Measurements from ENCODE around the gene PDE1C. TPM values are rescaled to one million over a fixed set of nuclear protein-coding genes. Genes with fewer than 3 reads are reported as not detected.

Gene PDE1C
- total RNA-seq: not detected

DNA sequence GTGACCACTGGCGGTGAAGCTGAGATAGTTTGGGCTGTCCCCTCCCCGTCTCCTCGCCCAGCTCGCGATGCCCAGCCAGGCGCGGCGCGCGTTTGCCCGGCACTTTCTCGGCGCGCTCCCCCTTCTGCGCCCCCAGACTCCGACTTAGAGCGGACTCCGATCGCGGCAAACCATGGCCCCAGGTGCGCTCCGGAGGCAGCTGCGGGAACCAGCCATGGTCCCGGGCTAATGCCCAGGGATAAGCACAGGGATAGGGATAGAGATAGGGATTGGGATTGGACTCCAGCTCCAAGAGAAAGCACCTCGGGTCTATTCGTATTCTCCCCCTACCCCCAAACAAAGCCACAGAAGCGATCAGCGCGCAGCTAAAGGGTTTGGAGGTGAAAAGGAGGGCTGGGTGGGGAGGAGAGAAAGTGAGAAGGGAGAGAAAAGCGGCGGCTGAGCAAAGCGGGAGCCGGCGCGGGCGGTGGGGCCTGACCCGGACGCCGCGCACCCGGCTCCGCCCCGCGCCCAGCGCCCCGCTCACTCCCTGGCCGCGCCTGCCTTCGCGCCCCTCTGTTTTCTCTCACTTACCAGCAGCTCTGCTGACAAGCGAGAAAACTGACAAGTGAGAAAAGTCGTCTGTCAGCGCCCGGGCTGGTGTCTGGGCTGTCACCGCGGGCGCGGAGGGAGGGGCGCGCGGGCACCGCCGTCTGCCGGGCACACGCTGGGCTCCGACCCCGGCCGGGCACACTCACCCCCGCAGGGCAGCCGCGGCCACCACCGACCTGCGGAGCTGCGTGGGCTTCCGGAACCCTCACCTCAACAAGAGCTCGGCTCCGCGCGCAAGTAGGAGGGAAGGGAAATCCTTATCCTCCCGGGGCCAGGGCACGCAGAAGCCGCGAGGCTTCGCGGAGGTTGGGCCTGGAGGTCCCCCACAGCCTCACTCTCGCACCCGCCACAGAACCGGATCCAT, at the start of gene PDE1C:
Gene PDE1C, minus strand, starts transcription at position 2 of the 955 bp plus-strand sequence.
- H3K4me3 Mint-ChIP-seq: no peak within 1 kb of the TSS
- H3K4me1 Mint-ChIP-seq (ENCODE audit: low read depth): no peaks in the 10 kb centered on the region
- H3K9me3 Mint-ChIP-seq: no peaks in the 10 kb centered on the region
- ATAC-seq (peak in 1 of 2 donors; percentile 23), DNase-seq (no peak)
- H3K27me3 Mint-ChIP-seq (ENCODE audit: low read depth): peaks cover 22% of the 10 kb centered on the region
- H3K36me3 Mint-ChIP-seq (ENCODE audit: insufficient read depth): no peaks in the 10 kb centered on the region

DNA sequence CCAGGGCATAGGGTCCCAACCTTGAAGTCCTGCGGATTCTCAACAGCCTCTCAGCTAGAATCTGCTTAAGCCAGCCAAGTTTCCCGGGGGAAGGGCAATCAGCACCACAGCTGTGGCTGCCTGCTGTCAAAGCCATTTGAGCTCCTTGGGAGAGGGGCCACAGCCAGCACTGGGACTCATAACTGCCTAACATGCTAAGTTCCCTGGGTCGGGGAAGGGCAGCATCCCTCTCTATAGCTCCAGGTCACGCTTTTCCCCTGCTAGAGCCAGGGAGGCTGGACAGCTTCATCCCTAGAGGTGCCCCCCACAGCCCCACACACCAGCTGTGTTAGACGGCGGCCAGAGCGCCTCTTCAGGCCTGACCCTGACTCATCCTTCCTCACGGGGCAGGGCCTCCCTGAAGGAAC, 49.6 kb upstream of the PDE1C start:
- ATAC-seq (no peak), DNase-seq (no peak)
- no peaks in the 10 kb centered on the region for H3K36me3 Mint-ChIP-seq (ENCODE audit: insufficient read depth)
- H3K4me1 Mint-ChIP-seq (ENCODE audit: low read depth): no peaks in the 10 kb centered on the region
- H3K27me3 Mint-ChIP-seq (ENCODE audit: low read depth): no peaks in the 10 kb centered on the region
- no peak overlapping the region for H3K4me3 Mint-ChIP-seq
- peaks cover 14% of the 10 kb centered on the region for H3K9me3 Mint-ChIP-seq

DNA sequence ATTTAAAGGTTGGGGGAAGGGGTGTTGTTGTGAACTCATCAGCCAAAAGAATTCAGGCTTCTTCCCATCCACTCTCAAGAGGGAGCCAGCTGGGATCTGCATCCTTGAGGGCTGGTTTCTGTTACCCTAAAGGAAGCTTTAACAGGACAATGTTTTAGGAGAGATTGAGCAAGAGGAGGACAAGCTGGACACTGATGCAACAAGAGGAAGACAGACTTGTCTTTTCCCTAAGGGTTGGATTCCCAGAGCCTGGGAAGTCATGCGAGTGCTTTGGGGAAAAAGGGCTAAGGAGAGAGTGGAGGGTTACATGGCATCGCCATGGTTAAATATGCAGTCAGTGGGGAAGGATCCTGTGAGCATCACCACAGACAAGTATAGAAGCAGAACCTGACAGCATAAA, 47.6 kb upstream of the PDE1C start:
- Mint-ChIP-seq H3K36me3 (ENCODE audit: insufficient read depth) (no peaks in the 10 kb centered on the region), H3K4me3 (no peak overlapping the region), H3K27me3 (ENCODE audit: low read depth) (no peaks in the 10 kb centered on the region), H3K4me1 (ENCODE audit: low read depth) (no peaks in the 10 kb centered on the region), H3K9me3 (peaks cover 9% of the 10 kb centered on the region)
- no peak for ATAC-seq
- no peak for DNase-seq

DNA sequence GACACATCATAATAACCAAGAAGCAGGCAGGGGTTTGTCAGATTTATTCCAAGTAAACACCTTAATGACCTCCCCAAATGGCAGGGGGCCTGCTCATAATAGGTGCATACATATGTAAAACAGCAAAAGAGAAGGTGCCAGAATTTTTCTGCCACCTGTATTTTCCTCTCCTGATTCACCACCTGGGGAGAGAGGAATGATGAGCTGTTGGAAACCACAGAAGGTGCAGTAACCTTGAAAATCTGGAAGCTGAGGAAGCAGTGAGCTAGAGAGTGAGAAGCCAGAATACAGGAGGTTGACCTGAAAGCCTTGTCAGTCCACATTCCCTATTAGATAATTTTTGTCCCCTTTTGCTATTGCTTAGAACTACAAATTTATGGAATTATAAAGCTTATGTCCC, 46.2 kb upstream of the PDE1C start:
- Mint-ChIP-seq H3K4me1 (ENCODE audit: low read depth) (no peaks in the 10 kb centered on the region), H3K9me3 (peaks cover 6% of the 10 kb centered on the region), H3K4me3 (no peak overlapping the region), H3K27me3 (ENCODE audit: low read depth) (no peaks in the 10 kb centered on the region), H3K36me3 (ENCODE audit: insufficient read depth) (no peaks in the 10 kb centered on the region)
- DNase-seq: no peak
- no peak for ATAC-seq

DNA sequence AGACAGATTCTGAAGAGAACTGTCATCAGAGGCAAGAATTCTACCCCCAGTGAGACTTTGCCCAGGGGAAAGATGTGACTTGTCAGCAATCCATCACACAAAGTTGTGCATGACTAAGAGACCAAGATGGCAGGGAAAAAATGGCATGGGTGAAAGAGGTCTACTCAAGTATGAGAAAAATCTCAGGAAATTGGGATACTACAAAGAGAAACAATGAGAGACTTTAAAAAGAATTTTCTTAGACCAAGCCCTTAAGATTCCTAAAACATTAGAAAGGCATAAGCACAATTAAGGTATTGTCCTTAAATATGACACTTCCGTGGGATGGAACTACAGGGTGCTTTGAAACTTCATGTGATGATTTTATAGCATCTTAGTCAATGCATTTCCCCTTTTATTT, 45.6 kb upstream of the PDE1C start:
- H3K9me3 Mint-ChIP-seq: peaks cover 12% of the 10 kb centered on the region
- no peak overlapping the region for H3K4me3 Mint-ChIP-seq
- H3K4me1 Mint-ChIP-seq (ENCODE audit: low read depth): no peaks in the 10 kb centered on the region
- no peak for DNase-seq
- no peaks in the 10 kb centered on the region for H3K27me3 Mint-ChIP-seq (ENCODE audit: low read depth)
- no peaks in the 10 kb centered on the region for H3K36me3 Mint-ChIP-seq (ENCODE audit: insufficient read depth)
- no peak for ATAC-seq

DNA sequence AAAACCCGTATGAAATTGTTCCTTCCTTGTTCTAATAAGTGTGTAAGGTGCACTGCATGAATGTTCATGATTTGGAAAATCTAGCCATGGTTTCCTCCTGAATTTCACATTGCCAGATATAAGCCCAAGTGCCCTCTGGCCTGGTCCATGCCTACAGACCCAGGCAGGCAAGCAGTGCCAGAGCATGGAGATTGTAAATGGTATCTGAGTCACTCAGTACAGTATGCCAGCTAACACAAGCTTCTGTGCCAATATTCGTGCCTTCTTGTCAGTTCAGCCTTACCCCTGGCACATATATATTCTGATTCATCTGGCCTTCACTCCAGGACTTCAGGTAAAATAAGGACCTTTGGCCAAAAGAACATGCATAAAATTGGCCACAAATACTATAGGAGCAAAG, 38.4 kb upstream of the PDE1C start:
- DNase-seq: no peak
- Mint-ChIP-seq H3K36me3 (ENCODE audit: insufficient read depth) (no peaks in the 10 kb centered on the region), H3K27me3 (ENCODE audit: low read depth) (no peaks in the 10 kb centered on the region), H3K4me3 (no peak overlapping the region), H3K4me1 (ENCODE audit: low read depth) (no peaks in the 10 kb centered on the region), H3K9me3 (peaks cover 43% of the 10 kb centered on the region)
- no peak for ATAC-seq

DNA sequence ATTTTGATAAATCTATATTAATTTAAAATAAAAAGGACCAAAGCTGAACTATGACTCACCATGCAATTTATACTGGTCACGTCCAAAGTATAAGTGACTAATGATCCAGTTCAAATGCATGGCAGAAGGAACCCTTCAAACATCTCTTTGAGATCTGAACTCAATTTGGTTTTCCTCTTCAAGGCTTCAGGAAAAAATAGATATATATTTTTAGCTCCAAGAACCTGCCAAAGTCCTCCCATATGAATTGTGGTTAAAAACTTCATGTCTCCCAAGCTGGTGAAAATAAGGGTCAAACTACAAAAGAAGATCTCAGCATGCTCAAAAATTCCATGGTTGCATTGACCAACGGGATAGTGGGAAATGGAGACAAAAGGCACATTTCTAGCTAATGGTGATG, 34.6 kb upstream of the PDE1C start:
- H3K4me1 Mint-ChIP-seq (ENCODE audit: low read depth): no peaks in the 10 kb centered on the region
- no peak for DNase-seq
- no peaks in the 10 kb centered on the region for H3K36me3 Mint-ChIP-seq (ENCODE audit: insufficient read depth)

DNA sequence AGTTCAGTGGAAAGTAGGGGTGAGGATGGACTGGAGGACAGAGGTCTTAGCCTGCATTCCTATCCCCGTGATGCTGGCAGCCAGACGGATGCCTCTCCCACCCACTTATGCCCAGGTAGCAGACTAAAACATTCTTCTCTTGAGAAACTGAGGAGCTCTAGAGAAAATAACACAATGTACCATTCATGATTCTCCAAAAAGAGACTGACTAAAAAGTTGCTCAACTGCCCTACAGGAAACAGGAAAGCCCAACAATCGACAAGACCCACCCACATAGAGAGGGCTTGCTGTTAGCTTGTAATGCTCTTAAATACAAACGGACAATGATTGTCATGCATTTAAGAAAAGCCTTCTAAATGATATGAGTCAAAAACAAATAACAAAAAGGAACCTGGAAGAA, 33.2 kb upstream of the PDE1C start:
- ATAC-seq (no peak), DNase-seq (no peak)
- no peak overlapping the region for H3K4me3 Mint-ChIP-seq
- peaks cover 25% of the 10 kb centered on the region for H3K9me3 Mint-ChIP-seq
- H3K36me3 Mint-ChIP-seq (ENCODE audit: insufficient read depth): no peaks in the 10 kb centered on the region
- H3K4me1 Mint-ChIP-seq (ENCODE audit: low read depth): no peaks in the 10 kb centered on the region
- H3K27me3 Mint-ChIP-seq (ENCODE audit: low read depth): no peaks in the 10 kb centered on the region

More for the DNA sequence above, 34.6 kb upstream of the PDE1C start:
- Mint-ChIP-seq H3K9me3 (peaks cover 33% of the 10 kb centered on the region), H3K27me3 (ENCODE audit: low read depth) (no peaks in the 10 kb centered on the region), H3K4me3 (no peak overlapping the region)
- ATAC-seq: no peak

DNA sequence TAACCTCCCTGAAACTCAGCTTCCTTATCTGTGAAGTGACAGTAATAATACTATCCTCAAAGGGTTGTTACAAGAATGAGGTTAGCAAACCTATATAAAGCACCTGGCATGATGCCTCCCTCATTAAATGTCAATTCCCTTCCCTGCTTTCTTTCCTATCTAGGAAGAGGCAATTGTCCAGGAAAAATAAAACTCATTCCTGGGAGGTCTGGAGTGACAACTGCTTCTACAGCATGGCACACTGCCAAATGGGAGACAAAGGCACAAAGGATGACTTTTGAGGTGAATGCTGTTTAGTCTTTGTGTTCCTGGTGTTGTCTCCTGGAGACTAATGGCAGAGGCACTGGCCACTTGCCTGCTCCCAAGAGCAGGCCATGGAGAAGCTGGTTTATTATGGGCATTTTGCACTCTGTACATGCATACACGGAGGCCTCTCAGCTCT, 32.2 kb upstream of the PDE1C start:
- no peaks in the 10 kb centered on the region for H3K27me3 Mint-ChIP-seq (ENCODE audit: low read depth)
- peaks cover 16% of the 10 kb centered on the region for H3K9me3 Mint-ChIP-seq
- no peak for ATAC-seq
- no peaks in the 10 kb centered on the region for H3K36me3 Mint-ChIP-seq (ENCODE audit: insufficient read depth)
- no peaks in the 10 kb centered on the region for H3K4me1 Mint-ChIP-seq (ENCODE audit: low read depth)
- no peak for DNase-seq
- H3K4me3 Mint-ChIP-seq: no peak overlapping the region

DNA sequence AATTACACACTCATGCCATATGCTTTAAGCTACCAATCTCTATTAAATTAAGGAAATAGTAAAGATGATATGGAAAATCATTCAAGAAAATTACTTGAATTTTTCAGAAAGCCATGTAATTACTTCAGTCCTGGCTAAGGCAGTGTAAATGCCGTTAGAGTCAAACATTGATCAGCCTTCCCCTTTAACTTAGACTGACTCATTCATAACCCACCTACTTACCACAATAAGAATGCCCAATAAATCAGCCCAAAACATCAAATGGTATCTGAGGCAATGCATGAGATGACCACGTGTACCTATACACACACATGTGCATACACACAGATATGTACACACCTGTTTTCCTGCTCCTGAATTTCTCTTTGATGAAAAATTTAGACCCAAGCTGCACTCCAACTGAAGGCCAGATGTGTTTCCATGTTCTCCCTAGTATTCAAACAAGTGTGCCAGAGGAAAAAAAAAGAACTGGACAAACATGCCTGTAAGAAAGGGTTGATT, 30.2 kb upstream of the PDE1C start:
- Mint-ChIP-seq H3K36me3 (ENCODE audit: insufficient read depth) (no peaks in the 10 kb centered on the region), H3K27me3 (ENCODE audit: low read depth) (no peaks in the 10 kb centered on the region), H3K4me3 (no peak overlapping the region), H3K4me1 (ENCODE audit: low read depth) (no peaks in the 10 kb centered on the region), H3K9me3 (peaks cover 6% of the 10 kb centered on the region)
- DNase-seq (no peak), ATAC-seq (no peak)

DNA sequence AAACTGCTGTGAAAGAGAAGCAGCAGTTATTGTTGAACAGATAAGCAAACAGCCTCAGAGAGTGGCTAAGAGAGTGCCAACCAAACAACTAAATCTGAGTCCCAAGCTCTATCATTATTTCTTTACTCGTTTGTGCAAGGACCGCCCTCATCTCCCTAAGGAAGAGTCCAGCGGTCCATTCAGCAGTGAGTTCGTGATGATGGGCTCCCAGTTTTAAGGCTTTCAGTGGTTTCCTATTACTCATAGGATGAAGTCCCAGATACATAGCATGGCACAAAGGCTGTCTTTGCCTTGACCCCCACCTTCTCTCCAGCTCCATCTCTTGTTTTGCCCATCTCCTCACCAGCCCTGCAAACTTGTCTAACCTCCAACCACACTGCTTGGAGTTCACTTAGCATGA, 24.3 kb upstream of the PDE1C start:
- H3K36me3 Mint-ChIP-seq (ENCODE audit: insufficient read depth): no peaks in the 10 kb centered on the region
- DNase-seq (no peak), ATAC-seq (no peak)
- no peaks in the 10 kb centered on the region for H3K9me3 Mint-ChIP-seq
- no peak overlapping the region for H3K4me3 Mint-ChIP-seq
- H3K27me3 Mint-ChIP-seq (ENCODE audit: low read depth): no peaks in the 10 kb centered on the region
- no peaks in the 10 kb centered on the region for H3K4me1 Mint-ChIP-seq (ENCODE audit: low read depth)

DNA sequence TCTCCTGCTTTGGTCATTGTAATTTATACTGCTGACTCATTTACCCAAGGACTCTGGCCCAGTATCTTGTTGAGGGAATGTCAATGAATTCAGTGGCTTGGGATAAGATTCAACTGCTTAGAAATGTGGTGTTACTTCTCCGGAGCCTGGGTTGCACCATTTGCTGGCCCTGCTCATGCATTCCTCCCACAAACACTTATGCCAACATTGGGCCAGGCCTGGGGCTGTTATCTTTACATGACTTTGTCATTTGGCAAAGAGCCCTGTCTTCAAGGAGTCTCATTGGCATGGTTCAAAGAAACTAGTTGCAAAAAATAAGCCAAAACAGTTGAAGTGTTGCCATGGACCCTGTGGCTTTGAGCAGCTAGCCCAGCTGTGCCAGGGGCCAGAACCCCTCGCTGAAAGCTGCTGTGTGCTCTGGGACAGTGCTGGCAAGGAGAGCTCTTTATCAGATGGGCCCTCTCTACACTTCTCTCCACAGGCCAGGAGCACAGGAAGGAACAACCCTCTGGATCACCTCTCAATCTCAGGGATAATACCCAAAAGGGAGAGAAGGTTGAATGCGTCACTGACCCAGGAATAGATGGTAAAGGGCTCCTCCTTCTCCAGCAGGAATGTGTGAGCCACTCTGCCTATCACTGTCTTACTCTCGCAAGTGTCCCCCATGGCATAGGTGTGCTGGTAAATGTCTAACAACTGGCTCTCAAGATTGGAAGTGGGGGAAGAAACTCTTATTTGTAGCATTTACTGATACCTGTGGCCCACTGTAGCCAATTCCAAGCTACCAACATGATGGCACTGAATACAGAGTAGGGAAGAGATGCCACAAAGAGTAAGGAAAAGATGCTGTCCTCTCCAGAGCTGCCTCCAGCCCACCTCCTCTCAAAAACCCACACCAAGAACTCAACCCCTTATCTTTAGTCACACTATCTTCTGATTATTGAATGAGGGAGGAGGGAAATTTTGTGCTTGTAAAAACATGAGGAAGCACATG, 23.5 kb upstream of the PDE1C start:
- no peaks in the 10 kb centered on the region for H3K9me3 Mint-ChIP-seq
- H3K36me3 Mint-ChIP-seq (ENCODE audit: insufficient read depth): no peaks in the 10 kb centered on the region
- ATAC-seq (no peak), DNase-seq (no peak)
- no peaks in the 10 kb centered on the region for H3K4me1 Mint-ChIP-seq (ENCODE audit: low read depth)
- no peak overlapping the region for H3K4me3 Mint-ChIP-seq
- H3K27me3 Mint-ChIP-seq (ENCODE audit: low read depth): no peaks in the 10 kb centered on the region

DNA sequence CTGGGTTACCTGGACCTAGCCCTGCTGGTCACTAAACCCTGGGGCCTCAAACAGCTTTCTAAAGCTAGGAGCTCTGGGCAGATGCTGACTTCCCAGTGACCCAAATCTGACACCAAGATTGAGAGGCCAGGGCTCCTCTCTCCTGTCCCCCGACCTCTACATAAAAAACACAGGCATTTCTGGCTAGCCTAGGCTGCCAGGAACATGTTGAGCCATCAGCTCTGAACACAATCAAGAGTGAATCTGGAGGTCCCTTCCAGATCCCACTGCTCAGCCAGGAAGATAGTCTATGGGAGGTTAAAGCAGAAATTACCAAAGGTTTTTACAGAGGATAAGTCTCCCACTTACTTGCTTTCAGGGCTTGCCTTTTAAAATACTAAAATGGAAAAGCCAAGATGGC, 22.1 kb upstream of the PDE1C start:
- H3K4me1 Mint-ChIP-seq (ENCODE audit: low read depth): no peaks in the 10 kb centered on the region

DNA sequence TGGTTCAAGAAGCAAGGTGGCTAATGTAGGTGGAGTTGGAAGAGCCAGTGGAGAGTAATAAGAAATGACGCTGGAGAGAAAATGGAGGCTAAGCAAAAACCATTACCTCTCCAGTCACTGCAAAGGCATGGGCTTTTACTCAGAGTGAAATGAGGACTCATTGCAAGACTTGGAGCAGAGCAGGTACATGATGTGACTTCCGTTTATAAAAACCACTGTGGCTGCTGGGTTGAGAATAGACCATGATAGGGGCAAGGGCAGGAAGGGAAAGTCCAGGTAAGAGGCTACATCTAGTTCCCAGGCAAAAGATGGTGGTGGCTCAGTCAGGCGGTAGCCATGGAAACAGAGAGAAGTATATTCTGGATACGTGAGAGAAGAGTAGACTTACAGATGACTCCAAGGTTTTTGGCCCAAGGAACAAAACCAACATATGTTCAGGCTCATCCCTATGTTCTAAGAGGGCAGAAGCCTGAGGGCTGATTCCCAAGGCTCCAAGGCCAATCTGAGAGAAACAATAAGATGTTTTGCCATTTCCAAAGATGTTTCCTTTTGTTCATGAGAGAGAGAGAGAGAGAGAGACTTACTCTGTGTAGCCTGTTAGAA, 21.5 kb upstream of the PDE1C start:
- ATAC-seq: no peak
- no peak overlapping the region for H3K4me3 Mint-ChIP-seq
- H3K27me3 Mint-ChIP-seq (ENCODE audit: low read depth): no peaks in the 10 kb centered on the region
- no peaks in the 10 kb centered on the region for H3K36me3 Mint-ChIP-seq (ENCODE audit: insufficient read depth)
- no peak for DNase-seq
- no peaks in the 10 kb centered on the region for H3K9me3 Mint-ChIP-seq
- H3K4me1 Mint-ChIP-seq (ENCODE audit: low read depth): no peaks in the 10 kb centered on the region

More for the DNA sequence above, 22.1 kb upstream of the PDE1C start:
- ATAC-seq: no peak
- no peak for DNase-seq
- no peaks in the 10 kb centered on the region for H3K36me3 Mint-ChIP-seq (ENCODE audit: insufficient read depth)
- no peaks in the 10 kb centered on the region for H3K27me3 Mint-ChIP-seq (ENCODE audit: low read depth)
- no peaks in the 10 kb centered on the region for H3K9me3 Mint-ChIP-seq
- no peak overlapping the region for H3K4me3 Mint-ChIP-seq

Measured in activated T-cell treated with anti-CD3 and anti-CD28 coated beads, Interleukin-2, amount 50 U/mL, for 4 hours (primary cell).